Mesenteric fat pad (tissue), 1 donor: ENCODE data around the gene TPR. TPM values are rescaled to one million over a fixed set of nuclear protein-coding genes. Genes with fewer than 3 reads are reported as not detected.

Experiments
- DNase-seq: peaks from one replicate; pipeline ENCODE4 v3.0.0-alpha.2; 2020; ENCODE audit warnings: low spot score
- total RNA-seq: library from RNA; stranded (reverse); fragmentation: NEBNext Ultra II Directional; extraction: Animal tissue kit (Norgen Biotek cat#: 25700); gene quantifications from one replicate; pipeline ENCODE4 v1.2.1, GENCODE V29; 2021
- donor health status: DM: yes; HTN: yes; CAD: no.

Gene TPR
- total RNA-seq, 1 donor from 2014 or later: 76.0 TPM

DNA sequence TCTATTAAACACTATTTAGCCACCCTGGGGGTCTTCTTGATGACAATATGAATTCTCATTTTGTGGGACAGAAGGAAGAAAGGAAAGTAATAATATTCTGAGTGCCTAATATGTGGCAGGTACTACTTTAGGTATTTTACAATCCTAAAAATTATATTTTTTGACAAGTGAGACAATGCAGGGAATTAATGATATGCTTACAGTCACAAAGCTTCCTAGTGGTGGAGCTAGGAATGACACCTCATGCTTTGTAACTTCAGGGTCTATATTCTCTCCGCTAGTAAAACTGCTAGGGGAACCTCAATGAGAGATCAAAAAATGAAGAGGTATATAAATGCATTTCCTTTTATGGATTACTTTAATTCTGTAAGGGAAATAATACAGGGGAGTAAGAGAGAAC is 44.3 kb downstream of the TPR start:
- no peak for DNase-seq

DNA sequence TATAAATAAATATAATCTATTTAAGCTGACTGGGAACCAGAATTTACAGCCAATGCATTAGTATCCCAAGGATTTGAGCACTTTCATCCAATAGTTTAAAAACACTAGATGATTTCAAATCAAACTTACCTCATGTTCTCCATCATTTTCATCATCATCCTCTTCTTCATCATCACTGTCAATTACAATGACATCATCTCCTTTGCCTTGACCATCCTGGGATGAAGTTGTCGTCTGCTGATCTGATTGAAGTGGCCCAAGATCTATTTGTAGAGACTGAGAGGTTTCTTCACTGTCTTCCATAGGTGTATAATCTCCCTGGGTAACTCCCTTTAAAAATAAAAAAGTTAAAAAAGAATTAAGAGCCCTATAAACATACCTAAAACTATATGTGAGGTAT is 47.7 kb downstream of the TPR start:
- no peak for DNase-seq

DNA sequence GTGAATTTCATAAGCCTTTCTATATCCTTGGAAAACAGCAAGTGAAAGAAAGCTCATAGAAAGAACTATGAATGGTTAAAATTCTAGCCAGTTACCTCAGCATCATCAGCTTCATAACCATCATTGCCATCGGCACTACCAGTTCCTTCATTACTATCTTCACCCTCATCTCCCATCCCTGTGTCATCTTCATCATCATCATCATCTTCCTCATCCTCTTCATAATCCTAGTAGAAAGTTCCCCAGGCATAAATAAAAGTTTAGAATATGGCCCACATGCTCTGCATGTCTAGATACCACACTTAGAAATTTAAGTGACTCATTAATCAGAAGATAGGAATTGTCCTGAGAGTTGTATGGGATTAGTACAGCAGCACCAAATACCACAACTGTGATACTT is 49.0 kb downstream of the TPR start:
- DNase-seq: no peak

DNA sequence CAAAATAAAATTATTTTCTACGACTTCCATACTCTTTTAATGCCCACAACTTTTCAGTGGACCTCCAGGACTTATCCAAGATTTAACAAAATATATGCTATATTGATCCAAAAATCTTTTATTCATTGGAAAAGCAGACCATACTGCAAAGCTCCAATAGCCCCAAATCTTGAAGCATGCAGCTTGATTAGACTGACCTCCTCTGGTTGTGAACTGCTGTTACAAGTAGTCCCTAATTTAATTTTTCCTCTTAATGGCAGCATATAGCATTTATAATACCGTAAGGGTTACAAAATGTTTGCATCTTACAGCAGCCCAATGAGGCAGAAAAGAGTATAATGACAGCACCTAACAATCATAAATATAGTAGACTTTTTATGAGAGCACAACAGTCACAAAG is 49.8 kb downstream of the TPR start:
- no peak for DNase-seq

DNA sequence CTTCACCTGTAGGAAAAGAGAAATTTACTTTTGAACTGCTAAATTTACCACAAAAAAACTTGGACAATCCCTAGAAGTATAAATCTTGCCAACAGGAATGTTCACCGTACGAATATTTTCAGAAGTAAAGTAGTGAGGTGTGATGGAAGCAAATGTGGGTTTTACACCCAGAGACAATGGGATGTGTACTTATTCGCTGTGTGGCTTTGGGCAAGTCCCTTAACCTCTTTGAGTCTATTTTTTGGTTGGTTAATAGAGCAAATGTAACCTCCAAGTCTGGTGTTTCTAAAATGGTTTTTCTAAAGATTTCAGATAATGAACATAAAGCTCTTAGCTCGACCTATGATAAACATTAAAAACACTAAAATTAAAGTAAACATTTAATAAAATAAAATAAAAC is 51.2 kb downstream of the TPR start:
- no peak for DNase-seq

DNA sequence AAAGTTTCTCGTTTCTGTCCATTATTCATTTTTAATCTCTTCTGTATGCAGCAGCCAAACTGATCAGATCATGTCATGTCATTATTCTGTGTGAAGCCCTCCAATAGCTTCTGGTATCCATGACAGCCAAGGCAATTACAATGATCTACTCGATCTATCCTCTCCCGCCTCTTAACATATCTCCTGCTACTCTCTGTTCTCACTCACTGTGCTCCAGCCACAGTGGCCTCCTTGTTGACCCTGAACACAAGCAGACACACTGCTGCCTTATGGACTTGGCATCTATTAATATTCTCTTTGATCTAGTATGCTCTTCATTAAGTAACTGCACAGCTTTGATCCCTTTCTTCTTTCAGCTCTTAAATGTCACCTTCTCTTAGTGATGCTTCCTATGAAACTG is 59.5 kb downstream of the TPR start:
- DNase-seq: no peak

DNA sequence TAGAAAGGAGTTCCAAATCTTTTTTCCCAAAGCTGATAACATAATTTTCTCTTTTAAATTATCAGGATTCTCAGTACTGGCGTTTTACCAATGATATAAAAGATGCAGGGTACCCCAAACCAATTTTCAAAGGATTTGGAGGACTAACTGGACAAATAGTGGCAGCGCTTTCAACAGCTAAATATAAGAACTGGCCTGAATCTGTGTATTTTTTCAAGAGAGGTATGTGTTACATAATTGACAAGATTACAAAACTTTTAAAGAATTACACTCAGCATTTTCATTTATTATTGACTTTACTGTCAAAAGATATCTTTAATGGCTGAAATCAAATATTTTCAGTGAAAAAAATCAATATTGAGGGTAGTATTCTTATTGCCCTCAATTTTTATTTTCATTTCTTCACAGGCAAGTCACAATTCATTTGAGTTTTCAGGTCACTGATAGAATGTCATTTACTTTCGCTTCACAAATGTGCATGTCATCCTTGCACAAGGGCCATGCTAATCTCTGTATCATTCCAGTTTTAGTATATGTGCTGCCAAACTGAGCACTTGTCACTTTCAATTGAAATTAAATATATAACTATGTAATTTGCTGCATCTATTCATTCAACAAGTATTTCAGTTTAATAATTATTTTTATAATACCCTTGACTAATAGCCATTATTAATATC is 63.5 kb downstream of the TPR start:
- no peak for DNase-seq

DNA sequence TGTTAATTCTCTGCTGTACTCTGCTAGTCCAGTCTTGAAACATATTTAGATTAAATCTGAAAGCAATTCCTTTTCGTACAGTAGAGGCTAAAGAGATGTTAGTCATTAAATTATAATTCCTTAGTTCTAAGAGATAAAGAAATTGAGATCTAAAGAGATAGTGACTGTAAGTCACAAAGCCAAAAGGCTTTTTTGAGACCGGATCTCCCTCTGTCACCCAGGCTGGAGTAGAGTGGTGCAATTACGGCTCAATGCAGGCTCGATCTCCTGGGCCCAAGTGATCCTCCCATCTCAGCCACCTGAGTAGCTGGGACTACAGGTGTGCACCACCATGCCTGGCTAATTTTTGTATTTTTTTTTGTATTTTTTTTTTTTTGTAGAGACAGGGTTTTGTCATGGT is 64.7 kb downstream of the TPR start:
- no peak for DNase-seq

DNA sequence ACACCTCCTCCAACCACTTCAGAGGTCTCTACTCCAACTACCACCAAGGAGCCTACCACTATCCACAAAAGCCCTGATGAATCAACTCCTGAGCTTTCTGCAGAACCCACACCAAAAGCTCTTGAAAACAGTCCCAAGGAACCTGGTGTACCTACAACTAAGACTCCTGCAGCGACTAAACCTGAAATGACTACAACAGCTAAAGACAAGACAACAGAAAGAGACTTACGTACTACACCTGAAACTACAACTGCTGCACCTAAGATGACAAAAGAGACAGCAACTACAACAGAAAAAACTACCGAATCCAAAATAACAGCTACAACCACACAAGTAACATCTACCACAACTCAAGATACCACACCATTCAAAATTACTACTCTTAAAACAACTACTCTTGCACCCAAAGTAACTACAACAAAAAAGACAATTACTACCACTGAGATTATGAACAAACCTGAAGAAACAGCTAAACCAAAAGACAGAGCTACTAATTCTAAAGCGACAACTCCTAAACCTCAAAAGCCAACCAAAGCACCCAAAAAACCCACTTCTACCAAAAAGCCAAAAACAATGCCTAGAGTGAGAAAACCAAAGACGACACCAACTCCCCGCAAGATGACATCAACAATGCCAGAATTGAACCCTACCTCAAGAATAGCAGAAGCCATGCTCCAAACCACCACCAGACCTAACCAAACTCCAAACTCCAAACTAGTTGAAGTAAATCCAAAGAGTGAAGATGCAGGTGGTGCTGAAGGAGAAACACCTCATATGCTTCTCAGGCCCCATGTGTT is 66.6 kb downstream of the TPR start:
- DNase-seq: no peak

DNA sequence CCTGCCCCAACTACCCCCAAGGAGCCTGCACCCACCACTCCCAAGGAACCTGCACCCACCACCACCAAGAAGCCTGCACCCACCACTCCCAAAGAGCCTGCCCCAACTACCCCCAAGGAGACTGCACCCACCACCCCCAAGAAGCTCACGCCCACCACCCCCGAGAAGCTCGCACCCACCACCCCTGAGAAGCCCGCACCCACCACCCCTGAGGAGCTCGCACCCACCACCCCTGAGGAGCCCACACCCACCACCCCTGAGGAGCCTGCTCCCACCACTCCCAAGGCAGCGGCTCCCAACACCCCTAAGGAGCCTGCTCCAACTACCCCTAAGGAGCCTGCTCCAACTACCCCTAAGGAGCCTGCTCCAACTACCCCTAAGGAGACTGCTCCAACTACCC is 67.6 kb downstream of the TPR start:
- DNase-seq: no peak

DNA sequence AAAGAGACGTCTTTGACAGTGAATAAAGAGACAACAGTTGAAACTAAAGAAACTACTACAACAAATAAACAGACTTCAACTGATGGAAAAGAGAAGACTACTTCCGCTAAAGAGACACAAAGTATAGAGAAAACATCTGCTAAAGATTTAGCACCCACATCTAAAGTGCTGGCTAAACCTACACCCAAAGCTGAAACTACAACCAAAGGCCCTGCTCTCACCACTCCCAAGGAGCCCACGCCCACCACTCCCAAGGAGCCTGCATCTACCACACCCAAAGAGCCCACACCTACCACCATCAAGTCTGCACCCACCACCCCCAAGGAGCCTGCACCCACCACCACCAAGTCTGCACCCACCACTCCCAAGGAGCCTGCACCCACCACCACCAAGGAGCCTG is 68.5 kb downstream of the TPR start:
- DNase-seq: no peak

DNA sequence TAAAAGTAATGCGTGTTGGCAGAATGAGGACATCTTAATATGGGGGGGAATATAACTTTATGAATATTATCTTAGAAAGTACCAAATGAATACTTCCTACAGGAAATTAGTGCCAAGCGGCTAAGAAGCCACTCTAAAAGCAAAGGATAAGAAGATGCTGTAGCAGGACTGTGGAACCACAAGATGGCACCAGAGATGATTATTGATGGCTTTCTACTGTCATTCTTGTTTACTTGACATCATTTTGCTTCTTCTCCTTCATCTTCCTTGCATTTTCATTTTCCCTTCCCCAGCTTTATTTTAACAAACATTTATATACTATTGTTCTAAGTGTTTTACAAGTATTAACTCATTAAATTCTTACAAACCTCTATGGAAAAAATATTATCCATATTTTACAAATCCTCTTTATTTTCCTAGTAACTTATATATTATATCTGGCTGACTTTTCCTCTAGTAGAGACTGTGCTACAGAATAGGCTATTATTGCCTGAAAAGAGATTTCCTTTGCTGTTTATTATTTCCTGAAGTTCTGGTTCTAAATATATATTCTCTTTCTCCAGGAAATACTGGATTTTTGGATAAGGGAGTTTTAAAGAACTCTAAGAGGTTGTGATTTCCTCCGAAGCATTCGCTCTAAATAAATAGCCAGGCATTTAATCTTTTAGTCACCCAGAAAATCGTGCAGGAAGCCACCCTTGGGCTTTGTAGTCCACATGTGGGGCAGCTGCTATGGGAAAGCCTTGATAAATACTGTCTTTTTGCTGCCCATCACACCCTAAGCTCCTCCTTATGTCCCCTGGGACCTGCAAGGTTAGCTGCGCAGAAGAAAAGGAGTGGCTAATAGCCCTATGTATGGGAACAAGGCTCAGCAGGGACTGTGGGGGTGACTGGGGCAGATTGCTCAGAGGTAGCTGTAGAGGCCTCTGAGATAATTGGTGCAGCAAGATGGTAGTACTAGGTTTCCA is 69.8 kb downstream of the TPR start:
- DNase-seq: no peak

DNA sequence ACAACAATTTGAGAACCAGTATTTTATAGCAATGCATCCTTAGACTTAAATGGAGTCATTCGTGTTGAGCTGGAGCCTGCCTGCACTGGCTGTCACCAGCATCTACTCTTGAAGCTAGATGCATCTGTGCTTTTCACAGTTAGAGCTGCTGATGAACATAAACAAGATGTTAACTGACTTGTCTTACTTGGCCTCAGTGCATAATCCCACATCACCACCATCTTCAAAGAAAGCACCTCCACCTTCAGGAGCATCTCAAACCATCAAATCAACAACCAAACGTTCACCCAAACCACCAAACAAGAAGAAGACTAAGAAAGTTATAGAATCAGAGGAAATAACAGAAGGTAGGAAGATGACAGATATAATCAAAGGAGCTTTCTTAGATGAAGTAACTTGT is 71.1 kb downstream of the TPR start:
- DNase-seq: no peak

DNA sequence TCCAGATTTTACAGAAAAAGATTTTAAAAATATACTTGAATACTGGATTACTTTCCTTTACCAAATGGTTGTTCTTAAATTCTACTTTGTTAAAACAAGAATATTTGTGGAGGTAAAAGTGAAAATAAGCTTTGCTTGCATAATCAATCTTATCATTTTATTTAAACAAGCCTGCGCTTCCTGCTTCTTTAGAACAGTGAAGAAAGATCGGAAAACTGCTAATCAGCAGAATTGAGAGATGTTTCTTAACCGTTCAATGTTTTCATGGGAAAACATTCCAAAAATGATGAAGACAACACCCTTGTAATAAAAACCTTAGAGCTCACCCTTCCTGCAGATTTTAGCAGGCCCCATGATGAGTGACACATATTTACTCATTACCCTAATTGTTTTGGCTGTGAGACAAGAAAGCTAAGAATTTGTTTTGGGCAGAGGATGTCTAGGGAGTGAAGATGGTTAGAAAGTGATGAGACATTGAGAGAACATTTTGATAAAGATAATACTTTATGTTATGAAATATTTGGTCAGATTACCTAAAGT is 72.6 kb downstream of the TPR start:
- no peak for DNase-seq

DNA sequence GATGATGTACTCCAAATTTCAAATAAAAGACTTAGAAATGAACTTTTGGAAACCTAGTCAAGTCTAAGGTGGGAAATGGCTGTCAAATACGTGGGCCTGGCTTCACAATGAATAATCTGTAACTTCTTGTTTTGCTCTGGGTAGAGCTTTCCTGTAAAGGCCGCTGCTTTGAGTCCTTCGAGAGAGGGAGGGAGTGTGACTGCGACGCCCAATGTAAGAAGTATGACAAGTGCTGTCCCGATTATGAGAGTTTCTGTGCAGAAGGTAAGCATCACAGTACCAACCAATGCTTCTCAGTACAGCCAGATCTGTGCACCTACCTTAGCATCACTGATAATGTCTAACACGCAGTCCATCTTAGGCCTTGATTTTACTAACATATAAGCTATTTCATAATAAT is 73.6 kb downstream of the TPR start:
- no peak for DNase-seq

DNA sequence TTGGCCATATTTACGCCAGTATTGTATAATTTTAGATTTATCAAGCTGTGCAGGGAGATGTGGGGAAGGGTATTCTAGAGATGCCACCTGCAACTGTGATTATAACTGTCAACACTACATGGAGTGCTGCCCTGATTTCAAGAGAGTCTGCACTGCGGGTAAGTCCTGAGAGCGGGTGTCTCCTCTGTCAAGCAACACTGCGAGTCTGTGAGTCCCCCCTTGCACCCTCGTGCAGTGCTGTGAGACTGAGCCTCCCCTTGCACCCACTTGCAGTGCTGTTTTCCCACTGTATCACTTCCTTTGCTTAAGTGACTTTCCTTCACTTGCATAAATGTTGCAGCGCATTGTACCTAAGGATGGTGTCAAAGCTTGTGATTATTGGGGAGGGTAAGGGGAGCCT is 75.0 kb downstream of the TPR start:
- no peak for DNase-seq

DNA sequence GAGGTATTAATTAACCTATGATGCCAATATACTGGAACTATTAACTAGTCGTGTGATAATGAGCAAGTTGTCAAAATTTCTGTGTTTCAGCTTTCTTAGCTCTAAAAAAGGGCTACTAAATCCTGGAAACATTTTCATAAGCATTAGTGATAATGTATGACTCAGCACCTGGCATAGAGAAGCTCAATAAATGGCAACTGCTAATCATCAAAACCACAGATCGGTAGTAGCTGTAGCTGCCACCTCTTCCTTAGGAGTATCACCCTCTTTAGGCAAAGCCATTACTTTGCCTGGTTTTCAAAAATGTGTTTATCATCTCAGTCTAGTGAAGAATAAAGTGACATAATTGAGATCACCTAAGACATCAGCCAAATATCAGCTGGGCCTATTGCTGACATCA is 75.5 kb downstream of the TPR start:
- DNase-seq: no peak

DNA sequence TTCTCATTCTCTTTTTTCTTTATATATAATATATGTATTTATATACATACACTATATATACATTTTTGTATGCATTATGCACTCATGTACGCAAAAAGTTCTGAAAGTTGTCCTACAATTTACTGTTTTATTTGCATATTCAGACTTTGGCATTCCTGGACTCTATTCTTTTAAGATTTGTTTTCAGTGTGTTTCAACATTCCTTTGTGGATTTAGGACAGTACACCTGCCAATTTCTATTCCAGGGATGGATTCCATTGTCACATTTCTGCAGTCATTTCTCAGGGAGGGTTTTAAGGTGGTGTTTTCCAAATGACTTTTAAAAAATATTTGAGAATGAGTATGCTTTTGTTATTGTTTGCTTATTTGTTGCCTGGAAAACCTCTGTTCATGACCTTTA is 76.2 kb downstream of the TPR start:
- no peak for DNase-seq

DNA sequence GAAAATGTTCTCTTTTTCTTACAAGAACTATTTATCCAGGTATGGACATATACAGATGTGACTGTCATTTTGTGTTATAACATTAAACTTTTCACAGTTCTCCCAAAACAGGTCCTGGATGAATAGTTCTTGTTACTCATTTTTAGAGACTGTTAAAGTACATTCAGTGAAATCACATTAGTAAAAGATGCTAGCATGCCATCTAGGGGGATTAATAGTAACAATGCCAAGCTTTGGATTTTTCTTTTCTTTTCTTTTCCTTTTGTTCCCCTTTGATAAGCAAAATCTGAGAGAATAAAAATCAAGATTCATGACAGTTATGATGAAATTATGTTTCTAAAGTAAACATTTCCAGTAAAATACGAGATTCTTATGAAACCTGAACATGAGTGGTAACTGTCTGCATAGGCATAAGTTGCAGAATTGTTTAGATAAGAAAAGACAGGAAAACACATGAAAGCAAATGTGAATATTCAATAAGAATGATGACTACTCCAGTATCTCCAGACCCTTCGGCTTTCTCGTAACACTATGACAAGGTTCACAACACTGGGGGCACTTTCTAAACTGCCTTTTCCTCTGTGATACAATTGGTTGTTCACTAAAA is 77.5 kb downstream of the TPR start:
- DNase-seq: no peak

DNA sequence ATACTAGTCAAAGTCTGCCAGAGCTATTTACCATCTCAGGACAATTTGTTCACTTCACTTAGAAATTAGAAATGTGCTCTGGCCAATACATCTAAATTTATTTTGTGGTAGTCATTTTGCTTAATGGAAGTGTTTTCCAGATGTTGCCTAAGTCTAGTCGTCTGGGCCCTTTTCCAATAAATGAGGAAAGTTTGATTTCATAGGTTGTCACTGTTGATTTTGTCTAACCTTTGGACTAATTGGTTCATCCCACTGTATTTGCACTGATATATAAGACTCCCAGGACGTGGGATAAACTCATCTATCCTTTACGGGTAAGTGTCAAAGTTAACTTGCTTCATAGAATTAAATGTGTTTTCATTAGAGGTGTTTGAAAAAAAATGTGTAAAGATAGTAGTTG is 79.1 kb downstream of the TPR start, which contains the start of gene PRG4:
Gene PRG4 (plus strand): TSS at position 300 of the 400 bp plus-strand sequence.
- DNase-seq: no peak

DNA sequence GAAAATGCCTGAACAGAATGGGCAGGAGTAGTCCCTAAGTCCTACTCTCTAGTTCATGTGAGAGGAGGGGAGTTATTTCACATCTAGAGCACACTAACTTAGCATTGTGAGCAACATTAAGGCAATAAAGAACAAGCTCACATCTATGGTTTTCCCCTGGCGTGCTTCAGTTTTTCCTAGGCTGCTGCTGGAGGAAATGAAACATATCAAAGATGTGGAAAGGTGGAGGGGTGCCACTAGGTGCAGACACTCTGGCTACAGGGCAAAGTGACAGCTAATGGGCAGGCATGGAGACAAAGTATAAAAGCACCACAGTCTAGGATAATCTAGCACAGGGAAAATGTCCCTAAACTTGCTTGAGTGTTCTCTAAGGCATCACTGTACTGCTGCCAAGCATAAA is 82.2 kb downstream of the TPR start:
- no peak for DNase-seq
